NCI-H146 treated with DMSO at 0.1 percent for 48 hours (cell line): ENCODE data around the gene CPNE6.
"Not testable (repeated sequence)": the region's sequence is repeated elsewhere in the genome, so short reads cannot be mapped to it uniquely, and the experiment has no call there.

Source experiments
- DNase-seq: peaks from one replicate; lab custom pipeline; 2025; ENCODE audit not compliant: unreplicated experiment; lab: John Stamatoyannopoulos, UW

CPNE6 gene

DNA sequence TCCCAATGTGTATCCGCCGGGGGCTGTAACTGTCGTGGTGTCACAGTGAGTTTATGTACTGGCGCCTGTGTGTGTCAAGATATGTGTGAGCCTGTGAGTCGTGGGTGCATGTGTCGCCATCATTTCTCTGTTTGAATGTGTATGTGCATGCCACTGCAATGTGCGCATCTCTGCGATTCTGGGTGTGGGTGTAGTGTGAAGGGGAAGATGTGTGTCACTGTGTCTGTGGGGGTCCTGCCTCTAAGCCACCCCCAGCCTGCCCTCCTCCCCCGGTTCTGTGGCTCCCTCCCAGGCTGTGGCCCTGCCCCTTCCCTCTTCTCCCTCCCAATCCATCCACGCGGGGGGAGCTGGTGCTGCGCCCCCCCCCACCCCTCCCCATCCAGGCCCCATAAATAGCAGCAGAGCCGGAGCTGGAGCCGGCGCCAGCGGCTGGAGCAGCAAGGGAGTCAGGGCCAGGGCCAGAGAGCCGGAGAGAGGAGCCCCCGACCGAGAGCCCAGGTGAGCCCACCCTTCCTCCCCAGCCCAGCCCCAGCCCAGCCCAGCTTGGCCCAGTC lies at the start of gene CPNE6:
Gene CPNE6 (plus strand): TSS at position 419 of the 554 bp plus-strand sequence. CDS start 1,375 bp downstream, outside the sequence.
- no peak for DNase-seq

GRCh38 chr14:24024939-24025418 lies 46.4 kb upstream of the CPNE6 start:
- not testable (repeated sequence) for DNase-seq

GRCh38 chr14:24029687-24030086 lies 41.7 kb upstream of the CPNE6 start:
- not testable (repeated sequence) for DNase-seq

DNA sequence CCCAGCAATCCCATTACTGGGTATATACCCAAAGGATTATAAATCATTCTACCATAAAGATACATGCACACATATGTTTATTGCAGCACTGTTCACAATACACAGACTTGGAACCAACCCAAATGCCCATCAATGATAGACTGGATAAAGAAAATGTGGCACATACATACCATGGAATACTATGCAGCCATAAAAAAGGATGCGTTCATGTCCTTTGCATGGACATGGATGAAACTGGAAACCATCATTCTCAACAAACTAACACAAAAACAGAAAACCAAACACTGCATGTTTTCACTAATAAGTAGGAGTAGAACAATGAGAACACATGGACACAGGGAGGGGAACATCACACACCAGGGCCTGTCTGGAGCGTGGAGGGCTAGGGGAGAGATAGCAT lies 40.0 kb upstream of the CPNE6 start:
- DNase-seq: not testable (repeated sequence)

- DNase-seq: no peak
These were observed 38.5 kb upstream of the CPNE6 start for GRCh38 chr14:24032727-24033418.

DNA sequence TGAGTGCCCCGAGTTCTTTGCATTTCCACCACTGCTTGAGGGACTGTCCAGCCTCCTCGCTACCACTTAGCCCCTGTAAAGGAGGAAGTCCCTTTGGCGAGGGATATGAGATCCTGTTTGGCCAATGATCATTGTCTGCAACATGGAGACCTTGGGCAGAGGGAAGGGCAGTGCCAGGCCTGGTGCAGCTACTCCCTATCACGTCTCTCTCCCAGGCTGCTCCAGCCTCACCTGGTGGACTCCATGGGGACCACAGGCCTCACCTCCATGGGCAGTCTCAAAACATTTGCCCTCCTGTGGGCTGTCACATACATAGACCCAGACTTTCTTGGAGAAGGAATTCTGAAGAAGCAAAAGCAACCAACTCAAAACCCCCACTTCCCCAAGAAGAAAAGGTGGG lies 35.6 kb upstream of the CPNE6 start:
- peak; percentile 14 for DNase-seq

- DNase-seq: peak; percentile 54
These were observed 35.0 kb upstream of the CPNE6 start for GRCh38 chr14:24036169-24036962.

- not testable (repeated sequence) for DNase-seq
These were observed 34.3 kb upstream of the CPNE6 start for GRCh38 chr14:24036963-24037657.

DNA sequence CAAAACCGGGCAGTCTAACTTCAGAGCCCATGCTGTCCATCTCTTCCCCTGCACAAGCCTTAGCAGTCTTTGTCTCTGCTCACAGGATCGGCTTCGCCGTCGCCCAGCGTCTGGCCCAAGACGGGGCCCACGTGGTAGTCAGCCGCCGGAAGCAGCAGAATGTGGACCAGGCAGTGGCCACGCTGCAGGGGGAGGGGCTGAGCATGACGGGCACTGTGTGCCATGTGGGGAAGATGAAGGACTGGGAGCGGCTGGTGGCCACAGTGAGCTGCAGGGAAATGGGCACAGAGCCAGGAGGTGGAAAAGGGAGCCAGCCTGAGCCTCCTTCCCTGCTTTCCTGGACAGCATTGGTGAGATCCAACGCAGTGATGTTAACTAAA lies 33.7 kb upstream of the CPNE6 start:
- DNase-seq: no peak

- DNase-seq: no peak
These were observed 32.7 kb upstream of the CPNE6 start for GRCh38 chr14:24038686-24039085.

DNA sequence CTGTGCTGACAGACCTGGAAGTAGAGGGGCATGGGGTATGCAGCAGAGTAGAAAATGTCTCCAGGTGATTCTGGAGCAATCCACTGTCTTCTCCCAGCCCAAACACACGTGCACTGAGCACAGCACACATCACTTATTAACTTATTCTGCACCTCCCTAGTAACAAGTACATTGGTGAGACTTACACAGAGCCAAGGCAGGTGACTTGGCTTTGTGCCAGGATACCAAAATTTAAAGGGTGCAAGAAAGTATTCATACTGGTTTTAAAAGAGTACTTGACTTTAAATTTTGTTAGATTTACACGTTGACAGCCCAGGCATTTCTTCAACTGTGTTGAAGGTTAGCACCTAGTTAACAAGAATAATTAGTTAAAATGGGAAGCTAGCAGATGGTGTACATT lies 30.7 kb upstream of the CPNE6 start:
- DNase-seq: no peak

- no peak for DNase-seq
These were observed 28.6 kb upstream of the CPNE6 start for GRCh38 chr14:24042746-24043145.

- not testable (repeated sequence) for DNase-seq
These were observed 22.4 kb upstream of the CPNE6 start for GRCh38 chr14:24049002-24049401.

- not testable (repeated sequence) for DNase-seq
These were observed 20.6 kb upstream of the CPNE6 start for GRCh38 chr14:24050753-24051152.

DNA sequence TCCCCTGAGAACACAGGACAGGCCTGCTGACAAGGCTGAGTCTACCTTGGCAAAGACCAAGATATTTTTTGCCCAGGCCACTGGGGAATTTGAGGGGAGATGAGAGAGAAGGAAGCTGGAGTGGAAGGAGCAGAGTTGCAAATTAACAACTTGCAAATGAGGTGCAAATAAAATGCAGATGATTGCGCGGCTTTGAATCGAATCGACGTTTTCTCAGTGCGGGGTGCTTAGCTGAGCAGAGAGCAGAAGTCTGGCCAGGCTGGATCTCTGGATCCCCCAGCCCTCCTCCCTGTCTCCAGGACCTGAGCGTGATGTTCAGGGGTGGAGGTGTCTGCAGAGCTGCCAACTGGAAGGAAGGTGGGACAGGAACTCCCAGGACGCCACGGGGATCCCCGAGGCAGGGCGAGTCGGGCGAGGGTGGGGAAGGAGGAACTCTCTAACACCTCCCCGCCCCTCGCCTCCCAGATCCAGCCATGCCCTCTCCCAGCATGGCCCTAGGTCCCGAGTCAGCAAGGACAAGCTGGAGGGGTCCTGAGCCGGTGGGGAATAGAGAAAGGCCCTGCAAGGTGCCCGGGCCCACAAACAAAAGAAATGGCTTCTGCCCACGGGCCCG lies 20.1 kb upstream of the CPNE6 start:
- DNase-seq: no peak

DNA sequence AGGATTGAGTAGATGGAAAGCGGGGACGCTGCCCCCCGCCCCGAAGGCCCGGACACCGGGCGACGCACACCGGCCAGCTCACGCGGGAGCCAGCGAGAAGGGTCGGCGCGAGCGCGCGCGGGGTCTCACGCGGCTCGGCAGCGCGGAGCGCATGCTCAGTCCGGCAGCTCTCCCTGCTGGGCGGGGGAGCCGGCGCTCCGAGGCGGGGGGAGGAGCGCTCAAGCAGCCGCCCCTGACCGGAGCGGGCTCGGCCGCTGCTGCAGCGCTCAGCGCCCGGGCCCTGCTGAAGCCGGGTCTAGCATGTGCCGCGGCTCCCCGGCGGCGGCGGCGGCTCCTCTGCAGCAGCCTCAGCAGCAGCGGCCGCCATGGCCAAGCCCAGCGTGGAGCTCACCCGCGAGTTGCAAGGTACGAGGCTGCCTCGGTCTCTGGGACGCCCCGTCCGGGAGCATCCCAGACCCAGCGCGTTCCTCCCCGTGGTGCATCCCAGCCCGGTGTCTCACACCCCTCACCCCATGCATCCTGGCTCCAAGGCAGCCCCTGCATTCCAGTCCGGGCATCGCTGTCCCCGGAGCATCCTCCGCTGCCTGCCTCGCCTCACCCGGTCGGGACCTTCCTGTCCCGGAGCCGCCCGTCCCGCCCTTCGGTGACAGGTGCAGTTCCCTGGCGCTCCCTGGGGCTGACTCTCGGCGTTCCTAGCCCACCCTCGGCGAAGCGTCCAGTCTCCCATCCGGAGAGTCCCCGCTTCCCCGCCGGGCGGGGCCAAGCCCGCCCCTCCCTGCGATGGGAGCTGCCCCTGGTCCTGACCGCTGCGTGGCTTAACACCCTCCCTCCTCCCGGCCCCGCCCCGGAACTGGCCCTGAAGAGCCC lies 19.3 kb upstream of the CPNE6 start, which contains the start of gene CARMIL3:
Gene CARMIL3 (plus strand): TSS at position 221 of the 867 bp plus-strand sequence. CDS start 145 bp downstream, at position 366.
- DNase-seq: peak; percentile 52

DNA sequence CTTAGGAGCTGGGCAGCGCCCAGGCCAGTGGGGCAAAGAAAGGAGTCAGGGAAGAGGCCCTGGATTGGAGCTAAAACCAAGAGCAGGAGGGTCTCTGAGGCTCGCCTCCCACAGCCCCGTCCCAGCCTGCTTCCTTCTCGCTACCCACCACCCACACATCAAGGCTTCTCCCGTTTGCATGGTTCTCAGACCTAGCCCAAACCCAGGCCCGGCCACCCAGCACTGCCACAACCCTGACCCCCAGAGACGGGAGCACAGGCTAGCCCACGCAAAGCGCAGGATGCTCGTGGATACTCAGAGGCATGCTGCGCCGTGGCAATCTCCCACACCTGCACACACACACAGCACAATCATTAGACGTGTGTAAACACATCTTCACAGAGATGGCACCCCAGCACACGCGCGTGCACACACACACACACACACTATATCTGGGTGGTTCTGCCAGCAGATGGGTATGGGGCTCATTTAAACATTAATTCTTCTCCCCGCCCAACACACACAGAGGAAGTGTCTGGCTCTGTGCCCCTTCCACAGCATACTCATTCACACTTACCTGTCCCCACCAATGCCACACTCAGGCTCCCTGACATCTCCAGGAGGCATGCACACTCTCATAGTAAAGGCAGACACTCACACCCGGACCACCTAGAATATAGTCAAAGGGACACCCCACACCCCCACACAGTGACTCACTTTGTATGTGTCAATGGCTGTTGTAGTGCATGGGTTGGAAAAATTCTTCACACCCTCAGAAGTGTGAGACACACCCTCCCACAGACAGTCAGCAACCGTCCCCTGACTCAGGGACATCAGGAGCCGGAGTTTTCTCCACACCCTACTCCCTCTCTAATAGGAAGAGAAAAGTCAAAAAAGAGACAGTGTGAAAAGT lies 18.5 kb upstream of the CPNE6 start:
- no peak for DNase-seq

GRCh38 chr14:24053548-24054323 lies 17.6 kb upstream of the CPNE6 start:
- DNase-seq: no peak
